GM12801 (cell line): ENCODE measurements around the gene CAPN11.

Experiments used
- CTCF ChIP-seq: IDR thresholded peaks from one replicate; pipeline ENCODE4 v1.5.1; 2011; ENCODE audit warnings: control low read depth; ENCODE audit not compliant: insufficient read length; ENCODE audit errors: extremely low read depth

The CAPN11 gene

GRCh38 chr6:44201200-44201599 lies 42.6 kb downstream of the CAPN11 start:
- TF ChIP-seq CTCF: no peak

DNA sequence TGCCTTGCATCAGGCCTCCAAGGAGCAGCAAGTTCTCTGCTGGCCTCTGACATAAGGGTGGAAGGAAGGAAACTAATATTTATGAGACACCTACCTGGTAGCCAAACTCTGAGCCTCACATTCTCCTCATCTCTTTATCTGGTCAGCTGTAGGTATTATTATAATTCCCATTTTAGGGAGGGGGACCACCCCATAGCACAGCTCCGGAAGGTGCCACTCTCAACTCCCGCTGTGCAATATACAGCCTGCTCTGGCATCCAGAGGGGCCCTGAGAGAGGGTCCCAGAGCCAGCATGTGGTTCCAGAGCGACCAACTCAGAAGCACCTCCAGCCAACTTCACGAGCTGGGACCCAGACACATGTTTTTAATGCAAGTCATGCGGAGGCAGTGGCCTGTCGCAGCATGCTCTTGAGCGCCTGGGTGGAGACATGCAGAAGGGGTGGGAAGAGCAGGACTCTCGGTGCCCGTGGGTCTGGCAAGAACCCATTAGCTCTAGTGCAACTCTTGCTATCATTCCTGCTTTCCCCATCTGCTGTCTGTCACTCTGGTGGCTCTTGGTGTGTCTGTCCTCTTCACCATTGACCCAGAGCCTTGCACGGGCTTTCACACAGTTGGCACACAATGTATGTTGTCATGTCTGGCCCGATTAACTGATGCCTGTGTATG lies 43.2 kb downstream of the CAPN11 start:
- no peak for TF ChIP-seq CTCF

DNA sequence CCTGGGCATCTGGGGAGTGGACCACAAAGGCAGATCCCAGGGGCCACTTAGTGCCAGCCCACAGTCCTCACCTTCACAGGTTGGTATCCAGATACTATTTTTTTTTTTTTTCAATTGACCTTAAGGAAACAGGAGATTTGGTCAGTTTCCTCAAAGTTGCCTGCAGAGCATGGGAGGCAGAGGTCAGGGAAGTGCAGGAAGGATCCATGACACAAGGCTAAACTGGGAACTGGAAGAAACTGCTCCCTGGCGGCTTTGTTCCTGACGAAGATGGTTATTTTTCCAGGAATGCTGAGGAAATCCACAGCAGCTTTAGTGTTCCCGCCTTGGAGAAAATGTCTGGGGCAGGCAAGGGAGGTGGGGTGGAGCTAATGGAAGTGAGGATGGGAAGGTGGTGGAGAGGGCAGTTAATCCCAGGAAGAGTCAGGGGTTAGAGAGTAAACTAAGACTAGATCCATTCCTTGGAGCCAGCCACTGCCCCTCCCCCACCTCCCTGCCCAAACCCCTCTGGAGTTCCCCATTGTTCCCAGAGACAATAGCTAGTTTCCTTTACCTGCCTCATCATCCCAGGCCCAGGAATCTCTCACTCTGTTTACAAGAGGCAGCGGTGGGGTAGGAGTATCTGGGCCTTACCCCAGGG lies 43.8 kb downstream of the CAPN11 start:
- TF ChIP-seq CTCF: no peak

DNA sequence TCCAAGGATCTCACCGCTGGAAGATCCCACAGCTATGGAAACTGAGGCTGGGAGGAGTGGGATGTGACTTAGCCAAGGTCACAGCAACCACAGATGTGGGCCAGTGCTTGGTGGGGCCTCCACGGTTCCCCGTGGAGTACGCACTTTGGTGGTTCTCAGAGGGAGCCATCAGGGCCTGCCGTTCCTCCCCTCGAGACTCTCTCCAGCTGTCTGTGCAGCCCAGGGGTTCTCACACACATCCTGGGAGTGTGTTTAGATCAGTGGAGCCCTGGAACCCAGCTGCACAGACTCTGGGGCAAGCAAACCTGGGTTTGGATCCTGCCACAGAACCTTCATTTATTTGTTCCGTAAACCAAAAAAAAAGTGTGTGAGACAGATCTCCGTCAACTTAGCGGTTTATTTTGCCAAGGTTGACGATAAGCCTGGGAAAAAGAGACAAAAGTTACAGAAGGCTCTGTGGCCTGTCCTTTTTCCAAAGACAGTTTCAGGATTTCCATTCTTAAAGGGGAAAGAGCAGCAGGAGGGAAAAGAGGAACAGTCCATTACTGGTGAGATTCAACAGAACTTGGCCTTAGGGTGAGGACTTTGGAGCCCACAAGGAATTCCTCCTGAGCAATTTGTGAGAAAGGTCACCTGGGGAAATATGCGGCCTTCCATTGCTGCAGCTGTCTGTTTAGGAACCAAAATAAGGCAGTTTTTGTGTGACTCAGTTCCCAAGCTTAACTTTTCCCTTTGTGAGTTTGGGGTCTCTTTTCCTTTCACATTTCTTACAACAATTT lies 44.5 kb downstream of the CAPN11 start:
- TF ChIP-seq CTCF: no peak

GRCh38 chr6:44203955-44204354 lies 45.3 kb downstream of the CAPN11 start:
- no peak for TF ChIP-seq CTCF

- no peak for TF ChIP-seq CTCF
These were observed 49.3 kb downstream of the CAPN11 start for GRCh38 chr6:44207966-44208365.

- TF ChIP-seq CTCF: no peak
These were observed 52.7 kb downstream of the CAPN11 start for GRCh38 chr6:44211284-44211683.
